Astrocyte (in vitro differentiated cells and primary cell): Measurements from ENCODE around the gene TCP1. TPM values are rescaled to one million over a fixed set of nuclear protein-coding genes. Genes with fewer than 3 reads are reported as not detected.

Source experiments
- DNase-seq: peaks from one replicate; pipeline ENCODE4 v3.0.0-alpha.2; 2010; ENCODE audit warnings: low read depth
- FAIRE-seq: peaks from 2 replicates; lab custom pipeline; 2011; peaks lifted over from hg19 to GRCh38; lab: Jason Lieb, UNC
- H2AFZ ChIP-seq: 2 replicates; pipeline ENCODE4 v1.6.0; 2012; ENCODE audit warnings: low read depth, low read length, inconsistent platforms
- H3K27ac ChIP-seq: 2 replicates; pipeline ENCODE4 v1.5.1; 2011; ENCODE audit warnings: low read depth, low read length, inconsistent platforms
- H3K27me3 ChIP-seq: 2 replicates; pipeline ENCODE4 v1.6.0; 2011; ENCODE audit warnings: low read length, inconsistent platforms; ENCODE audit not compliant: insufficient read depth
- H3K36me3 ChIP-seq: 2 replicates; pipeline ENCODE4 v1.5.1; 2011; ENCODE audit warnings: low read length, inconsistent platforms; ENCODE audit not compliant: insufficient read depth
- H3K4me1 ChIP-seq: 2 replicates; pipeline ENCODE4 v1.5.1; 2011; ENCODE audit warnings: low read length, inconsistent platforms; ENCODE audit not compliant: insufficient read depth
- H3K4me2 ChIP-seq: 2 replicates; pipeline ENCODE4 v1.6.0; 2012; ENCODE audit warnings: low read length, inconsistent platforms
- H3K4me3 ChIP-seq: 2 replicates; pipeline ENCODE4 v1.5.1; 2011; ENCODE audit warnings: low read depth, mild to moderate bottlenecking, low read length, inconsistent platforms; ENCODE audit not compliant: insufficient read depth
- H3K79me2 ChIP-seq: 2 replicates; pipeline ENCODE4 v1.6.0; 2012; ENCODE audit warnings: mild to moderate bottlenecking, low read length, inconsistent platforms; ENCODE audit not compliant: insufficient read depth
- H3K9ac ChIP-seq: 2 replicates; pipeline ENCODE4 v1.6.0; 2012; ENCODE audit warnings: mild to moderate bottlenecking, low read length, inconsistent platforms
- H3K9me3 ChIP-seq: 2 replicates; pipeline ENCODE4 v1.5.1; 2012; ENCODE audit warnings: low read depth, mild to moderate bottlenecking, low read length, inconsistent platforms; ENCODE audit not compliant: insufficient read depth
- H4K20me1 ChIP-seq: 2 replicates; pipeline ENCODE4 v1.6.0; 2012; ENCODE audit warnings: low read length, inconsistent platforms; ENCODE audit not compliant: insufficient read depth
- H3K27ac Mint-ChIP-seq: one replicate; pipeline ENCODE4 v1.8.0; 2021; ENCODE audit warnings: mild to moderate bottlenecking, mixed read lengths; ENCODE audit not compliant: unreplicated experiment
- H3K27me3 Mint-ChIP-seq: one replicate; pipeline ENCODE4 v1.8.0; 2021; ENCODE audit warnings: low read depth, mixed read lengths; ENCODE audit not compliant: unreplicated experiment
- H3K36me3 Mint-ChIP-seq: one replicate; pipeline ENCODE4 v1.8.0; 2021; ENCODE audit warnings: low read depth, mixed read lengths; ENCODE audit not compliant: unreplicated experiment
- H3K4me1 Mint-ChIP-seq: one replicate; pipeline ENCODE4 v1.8.0; 2021; ENCODE audit warnings: low read depth, mixed read lengths; ENCODE audit not compliant: unreplicated experiment
- H3K4me3 Mint-ChIP-seq: one replicate; pipeline ENCODE4 v1.8.0; 2021; ENCODE audit warnings: mild to moderate bottlenecking, moderate library complexity, mixed read lengths; ENCODE audit not compliant: unreplicated experiment
- H3K9me3 Mint-ChIP-seq: one replicate; pipeline ENCODE4 v1.8.0; 2021; ENCODE audit warnings: mild to moderate bottlenecking, mixed read lengths; ENCODE audit not compliant: unreplicated experiment
- CTCF ChIP-seq: IDR thresholded peaks from 2 replicates; pipeline ENCODE4 v1.5.1; 2011; ENCODE audit warnings: low read depth, mild to moderate bottlenecking, inconsistent platforms, low read length, moderate library complexity; ENCODE audit not compliant: insufficient read depth
- EZH2 ChIP-seq: IDR thresholded peaks from 2 replicates; pipeline ENCODE4 v1.6.1; 2012; ENCODE audit warnings: mild to moderate bottlenecking, low read length, inconsistent platforms; ENCODE audit not compliant: insufficient read depth
- total RNA-seq: library from RNA; stranded (reverse); gene quantifications from 2 replicates; pipeline ENCODE4 v1.2.1, GENCODE V29; 2021

Gene TCP1
- total RNA-seq, 1 donor from 2014 or later, result 256 TPM

GRCh38 chr6:159790149-159790955 is 950 bp upstream of the TCP1 start, which contains the start of gene MRPL18:
Gene MRPL18 (plus strand): TSS chr6:159790467. CDS start chr6:159790588, 121 bp downstream.
- Mint-ChIP-seq H3K27ac (peak within 1 kb of the TSS; percentile 91), H3K4me1 (peaks cover 23% of the 10 kb centered on the region), H3K36me3 (peaks cover 11% of the 10 kb centered on the region), H3K27me3 (no peaks in the 10 kb centered on the region), H3K4me3 (peak within 1 kb of the TSS; percentile 99), H3K9me3 (no peaks in the 10 kb centered on the region)
- H3K27me3 ChIP-seq, result no peaks in the 10 kb centered on the region
- H3K9me3 ChIP-seq, result no peaks in the 10 kb centered on the region
- H3K4me1 ChIP-seq, result peaks cover 20% of the 10 kb centered on the region
- peak within 1 kb of the TSS; percentile 95 for H3K4me2 ChIP-seq
- FAIRE-seq (no peak), DNase-seq (peak; percentile 98)
- H4K20me1 ChIP-seq, result peaks cover 42% of the 10 kb centered on the region
- no peak for TF ChIP-seq EZH2
- no peak for TF ChIP-seq CTCF
- H3K36me3 ChIP-seq, result peaks cover 24% of the 10 kb centered on the region
- H3K27ac ChIP-seq, result peak within 1 kb of the TSS; percentile 94
- peak within 1 kb of the TSS; percentile 86 for H2AFZ ChIP-seq
- peak within 1 kb of the TSS; percentile 97 for H3K9ac ChIP-seq
- H3K4me3 ChIP-seq, result peak within 1 kb of the TSS; percentile 85
- peaks cover 81% of the 10 kb centered on the region for H3K79me2 ChIP-seq

- H2AFZ ChIP-seq, result peak overlapping the region; percentile 86
- peaks cover 87% of the 10 kb centered on the region for H3K79me2 ChIP-seq
- H3K36me3 ChIP-seq, result peaks cover 35% of the 10 kb centered on the region
- H3K27ac Mint-ChIP-seq, result peak overlapping the region; percentile 72
- DNase-seq, result peak; percentile 9
- H4K20me1 ChIP-seq, result peaks cover 52% of the 10 kb centered on the region
- H3K4me2 ChIP-seq, result peak overlapping the region; percentile 95
- no peaks in the 10 kb centered on the region for H3K27me3 ChIP-seq
- no peaks in the 10 kb centered on the region for H3K27me3 Mint-ChIP-seq
- no peaks in the 10 kb centered on the region for H3K9me3 ChIP-seq
- TF ChIP-seq CTCF (no peak), EZH2 (no peak)
- peak overlapping the region; percentile 92 for H3K4me3 Mint-ChIP-seq
- no peak for FAIRE-seq
- H3K27ac ChIP-seq, result peak overlapping the region; percentile 94
- H3K4me1 ChIP-seq, result peaks cover 20% of the 10 kb centered on the region
- H3K36me3 Mint-ChIP-seq, result peaks cover 11% of the 10 kb centered on the region
- H3K4me1 Mint-ChIP-seq, result peaks cover 21% of the 10 kb centered on the region
- peak overlapping the region; percentile 97 for H3K9ac ChIP-seq
- H3K4me3 ChIP-seq, result peak overlapping the region; percentile 85
- H3K9me3 Mint-ChIP-seq, result no peaks in the 10 kb centered on the region
Observed at GRCh38 chr6:159788753-159789376, 537 bp downstream of the TCP1 start.
